SK-N-MC (cell line): Measurements from ENCODE around the gene PPY.

Experiments used
- EZH2 ChIP-seq: fragments of 200-600 bp; sonication (generic); IDR thresholded peaks from one replicate; pipeline ENCODE4 v1.6.1; 2017; ENCODE audit warnings: antibody characterized with exemption
- FOXP2 ChIP-seq: optimal IDR thresholded peaks from 2 replicates; pipeline ENCODE3; 2011; ENCODE audit warnings: mild to moderate bottlenecking, moderate library complexity; ENCODE audit not compliant: insufficient read depth; ENCODE audit errors: extremely low read length, control extremely low read depth
- POLR2AphosphoS5 ChIP-seq: IDR thresholded peaks from 2 replicates; pipeline ENCODE4 v1.6.1; 2012; ENCODE audit warnings: mild to moderate bottlenecking, low read depth, low read length, borderline replicate concordance

GRCh38 chr17:43911904-43912303 lies 30.4 kb downstream of the PPY start:
- TF ChIP-seq POLR2AphosphoS5 (no peak), EZH2 (no peak), FOXP2 (no peak)
